H1 (cell line): ENCODE data around the gene MAP6.

Source experiments
- ATF3 ChIP-seq: IDR thresholded peaks from 2 replicates; pipeline ENCODE4 v1.6.1; 2011; ENCODE audit warnings: low read depth, mild to moderate bottlenecking, low read length; ENCODE audit not compliant: insufficient read depth
- BRCA1 ChIP-seq: IDR thresholded peaks from 2 replicates; pipeline ENCODE4 v1.6.1; 2012; ENCODE audit warnings: low read depth, low read length, improper control_type of control experiment
- CBX5 ChIP-seq: fragments of 300-800, 300-1000 bp; sonication (generic); IDR thresholded peaks from 2 replicates; pipeline ENCODE4 v1.7.1; 2016; ENCODE audit warnings: antibody characterized with exemption, low read length, low read depth
- CEBPB ChIP-seq: IDR thresholded peaks from 2 replicates; pipeline ENCODE4 v1.6.1; 2012; ENCODE audit warnings: low read depth, low read length
- CTCF ChIP-seq, 3 experiments: IDR thresholded peaks; 1 replicate in 2 of 3; 2 replicates in 1 of 3; pipeline versions ENCODE4 v1.5.1 to v1.6.1; 2011; ENCODE audit warnings: low read length in 3 of 3, mild to moderate bottlenecking in 3 of 3, inconsistent platforms in 2 of 3, low read depth in 1 of 3, moderate library complexity in 1 of 3; ENCODE audit not compliant: insufficient read depth in 1 of 3; ENCODE audit errors: control extremely low read depth in 1 of 3
- E2F6 ChIP-seq: IDR thresholded peaks from 2 replicates; pipeline ENCODE4 v1.6.1; 2012; ENCODE audit warnings: inconsistent platforms
- HDAC2 ChIP-seq, 2 experiments: fragments of 300-600 bp in 1 of 2; sonication (generic) in 1 of 2; IDR thresholded peaks; 2 replicates each; pipeline ENCODE4 v1.6.1; 2011 to 2012; ENCODE audit warnings: low read depth in 2 of 2, low read length in 2 of 2, mild to moderate bottlenecking in 2 of 2, moderate library complexity in 2 of 2, borderline replicate concordance in 1 of 2, inconsistent platforms in 1 of 2
- MAX ChIP-seq: IDR thresholded peaks from 2 replicates; pipeline ENCODE4 v1.6.1; 2012; ENCODE audit warnings: inconsistent platforms
- POLR2A ChIP-seq, 2 experiments: IDR thresholded peaks; 1 replicate in 1 of 2; 2 replicates in 1 of 2; pipeline ENCODE4 v1.6.1; 2011; ENCODE audit warnings: low read depth in 2 of 2, low read length in 2 of 2, mild to moderate bottlenecking in 2 of 2; ENCODE audit errors: control extremely low read depth in 1 of 2
- SP1 ChIP-seq: IDR thresholded peaks from 2 replicates; pipeline ENCODE4 v1.6.1; 2011; ENCODE audit warnings: low read depth, low read length
- TAF1 ChIP-seq: IDR thresholded peaks from 2 replicates; pipeline ENCODE4 v1.6.1; 2011; ENCODE audit warnings: mild to moderate bottlenecking, low read depth, low read length
- YY1 ChIP-seq: IDR thresholded peaks from 2 replicates; pipeline ENCODE4 v1.6.1; 2011; ENCODE audit warnings: low read depth, mild to moderate bottlenecking, low read length

- TF ChIP-seq BRCA1 (no peak), TAF1 (no peak), SP1 (no peak), CEBPB (no peak), CBX5 (no peak), CTCF (IDR thresholded peaks at IDR 0.05; ENCODE audit: control extremely low read depth in 1 of 3, insufficient read depth in 1 of 3, low read depth in 1 of 3, low read length in 3 of 3) (no peak), E2F6 (no peak), ATF3 (no peak), MAX (no peak), POLR2A (IDR thresholded peaks at IDR 0.05; ENCODE audit: control extremely low read depth in 1 of 2, low read depth in 2 of 2, low read length in 2 of 2) (no peak), YY1 (no peak), HDAC2 (IDR thresholded peaks at IDR 0.05; ENCODE audit: borderline replicate concordance in 1 of 2, low read depth in 2 of 2, low read length in 2 of 2) (no peak)
Measured at GRCh38 chr11:75595429-75595828, 73.4 kb downstream of the MAP6 start.
